ENCODE measurements around the gene PREP.
"Not testable (repeated sequence)": the region's sequence is repeated elsewhere in the genome, so short reads cannot be mapped to it uniquely, and the experiment has no call there.

The PREP gene

DNA sequence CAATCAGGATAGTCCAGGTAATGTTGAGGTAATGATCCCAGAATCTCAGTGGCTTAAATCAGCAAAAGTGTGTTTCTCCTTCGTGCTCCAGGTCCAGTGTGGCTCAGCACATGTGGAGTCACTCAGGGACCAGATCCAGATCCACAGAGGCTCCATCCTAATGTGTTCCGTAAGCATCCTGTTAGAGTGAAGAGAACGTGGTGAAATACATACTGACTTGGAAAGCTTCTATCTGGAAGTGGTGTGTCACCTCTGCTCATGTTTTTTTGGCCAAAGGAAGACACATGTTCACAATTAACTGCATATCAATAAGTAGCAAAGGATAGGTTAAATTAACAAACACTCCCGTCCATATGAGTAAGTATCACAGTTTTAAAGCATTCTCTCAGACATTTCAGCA is 26.8 kb upstream of the PREP start:
- no peak overlapping the region for H3K27ac ChIP-seq (ENCODE audit: low read depth, low read length)
- H3K9ac ChIP-seq (ENCODE audit: low read length), result no peak overlapping the region
- H3K9me3 ChIP-seq (ENCODE audit: control insufficient read depth, insufficient read depth, low read depth, low read length), result no peaks in the 10 kb centered on the region
- peaks cover 5% of the 10 kb centered on the region for H3K4me1 ChIP-seq (ENCODE audit: control insufficient read depth, insufficient read depth, low read length)
- no peaks in the 10 kb centered on the region for H3K27me3 ChIP-seq (ENCODE audit: control insufficient read depth, insufficient read depth, low read length)
- H3K36me3 ChIP-seq (ENCODE audit: control insufficient read depth, insufficient read depth, low read length), result no peaks in the 10 kb centered on the region
- H3K4me3 ChIP-seq (ENCODE audit: low read depth, low read length), result no peak overlapping the region

DNA sequence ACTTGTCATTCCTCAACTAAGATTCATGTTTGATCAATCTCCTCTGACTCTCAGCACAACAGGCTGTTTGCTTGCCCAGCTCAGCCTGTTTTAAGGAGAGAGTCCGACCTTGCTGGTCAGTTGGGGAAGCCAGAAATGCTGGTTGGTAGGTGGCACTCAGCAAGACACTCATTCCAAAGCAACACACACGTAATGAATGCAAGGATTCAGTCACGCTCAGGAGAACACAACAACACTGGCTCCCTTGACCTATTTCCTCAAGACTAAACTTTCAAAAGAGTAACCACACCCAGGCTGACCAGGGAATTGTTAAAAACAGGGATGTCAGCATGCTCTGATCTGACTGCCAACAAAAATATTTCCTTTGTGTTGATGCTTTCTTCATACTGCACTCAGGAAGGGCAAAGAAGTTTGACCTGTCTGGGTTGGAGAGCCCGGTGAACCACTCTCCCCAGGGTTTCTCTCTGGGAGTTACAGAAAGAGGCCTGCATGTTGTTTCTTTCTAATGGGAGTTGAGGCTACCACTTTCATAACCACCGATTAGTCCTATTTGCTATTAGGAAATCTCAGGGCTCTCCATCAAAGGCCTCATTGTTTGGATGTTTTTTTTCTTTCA is 25.6 kb upstream of the PREP start:
- H3K27ac ChIP-seq (ENCODE audit: low read depth, low read length), result no peak overlapping the region
- no peak overlapping the region for H3K4me3 ChIP-seq (ENCODE audit: low read depth, low read length)
- peaks cover 5% of the 10 kb centered on the region for H3K4me1 ChIP-seq (ENCODE audit: control insufficient read depth, insufficient read depth, low read length)
- H3K36me3 ChIP-seq (ENCODE audit: control insufficient read depth, insufficient read depth, low read length), result no peaks in the 10 kb centered on the region
- H3K9ac ChIP-seq (ENCODE audit: low read length), result no peak overlapping the region
- no peaks in the 10 kb centered on the region for H3K9me3 ChIP-seq (ENCODE audit: control insufficient read depth, insufficient read depth, low read depth, low read length)
- H3K27me3 ChIP-seq (ENCODE audit: control insufficient read depth, insufficient read depth, low read length), result no peaks in the 10 kb centered on the region

DNA sequence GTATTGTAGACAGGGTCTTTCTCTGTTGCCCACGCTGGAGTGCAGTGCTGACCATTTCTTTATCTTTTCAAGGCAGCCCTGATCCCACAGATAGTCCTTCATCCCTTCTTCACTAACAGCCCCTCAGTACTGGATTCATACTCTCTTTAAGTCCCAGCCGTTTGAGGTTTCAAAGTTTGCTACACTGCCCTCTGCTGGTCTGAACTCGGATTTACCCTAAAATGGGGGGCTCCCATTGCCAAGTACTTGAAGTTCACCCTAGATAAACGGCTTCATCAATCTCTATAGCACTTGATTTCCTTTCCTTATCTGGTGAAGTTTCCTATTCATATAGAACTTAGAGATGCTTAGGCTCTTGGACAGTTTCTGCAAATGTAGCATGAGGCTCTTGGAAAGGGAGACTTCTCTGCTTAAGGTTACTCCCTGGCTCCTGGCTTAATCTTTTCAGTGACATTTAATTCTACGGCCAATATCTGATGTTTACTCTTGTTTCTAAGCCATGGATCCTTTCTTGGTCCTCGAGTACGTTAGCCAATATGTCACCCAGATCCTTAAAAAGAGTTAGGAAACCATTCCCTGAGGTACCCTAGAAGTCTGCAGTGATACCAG is 21.4 kb upstream of the PREP start:
- Histone ChIP-seq H3K4me1 (ENCODE audit: control insufficient read depth, insufficient read depth, low read length) (no peaks in the 10 kb centered on the region), H3K27me3 (ENCODE audit: control insufficient read depth, insufficient read depth, low read length) (no peaks in the 10 kb centered on the region), H3K9me3 (ENCODE audit: control insufficient read depth, insufficient read depth, low read depth, low read length) (no peaks in the 10 kb centered on the region), H3K9ac (ENCODE audit: low read length) (no peak overlapping the region), H3K36me3 (ENCODE audit: control insufficient read depth, insufficient read depth, low read length) (no peaks in the 10 kb centered on the region), H3K27ac (ENCODE audit: low read depth, low read length) (no peak overlapping the region), H3K4me3 (ENCODE audit: low read depth, low read length) (no peak overlapping the region)

DNA sequence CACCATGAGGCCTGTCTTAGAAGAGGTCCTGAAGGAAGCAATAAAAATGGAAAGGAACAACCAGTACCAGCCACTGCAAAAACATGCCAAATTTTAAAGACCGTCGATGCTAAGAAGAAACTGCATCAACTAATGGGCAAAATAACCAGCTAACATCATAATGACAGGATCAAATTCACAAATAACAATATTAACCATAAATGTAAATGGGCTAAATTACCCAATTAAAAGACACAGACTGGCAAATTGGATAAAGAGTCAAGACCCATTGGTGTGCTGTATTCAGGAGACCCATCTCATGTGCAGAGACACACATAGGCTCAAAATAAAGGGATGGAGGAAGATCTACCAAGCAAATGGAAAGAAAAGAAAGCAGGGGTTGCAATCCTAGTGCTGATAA is 14.1 kb upstream of the PREP start:
- not testable (repeated sequence) for H3K4me3 ChIP-seq (ENCODE audit: low read depth, low read length); H3K27me3 ChIP-seq (ENCODE audit: control insufficient read depth, insufficient read depth, low read length); H3K27ac ChIP-seq (ENCODE audit: low read depth, low read length); H3K4me1 ChIP-seq (ENCODE audit: control insufficient read depth, insufficient read depth, low read length); H3K36me3 ChIP-seq (ENCODE audit: control insufficient read depth, insufficient read depth, low read length); H3K9ac ChIP-seq (ENCODE audit: low read length)
- peaks cover 26% of the 10 kb centered on the region for H3K9me3 ChIP-seq (ENCODE audit: control insufficient read depth, insufficient read depth, low read depth, low read length)

DNA sequence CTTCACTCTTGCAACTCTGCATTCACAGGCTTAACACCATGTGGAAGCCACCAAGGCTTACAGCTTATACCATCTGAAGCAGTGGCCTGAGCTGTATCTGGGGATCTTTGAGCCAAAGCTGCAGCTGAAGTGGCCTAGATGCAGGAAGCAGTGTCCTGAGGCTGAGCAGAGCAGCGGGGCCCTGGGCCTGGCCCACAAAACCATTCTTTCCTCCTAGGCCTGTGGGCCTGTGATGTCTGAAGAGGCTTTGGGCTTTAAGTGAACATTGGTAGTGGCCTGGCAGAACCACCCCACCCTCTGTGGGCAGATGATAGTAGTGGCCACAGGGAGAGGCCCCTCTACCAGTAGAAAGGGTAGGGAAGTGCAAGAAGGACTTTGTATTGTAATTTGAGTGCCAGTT is 6.9 kb upstream of the PREP start:
- H3K4me3 ChIP-seq (ENCODE audit: low read depth, low read length), result no peak overlapping the region
- no peaks in the 10 kb centered on the region for H3K4me1 ChIP-seq (ENCODE audit: control insufficient read depth, insufficient read depth, low read length)
- H3K9me3 ChIP-seq (ENCODE audit: control insufficient read depth, insufficient read depth, low read depth, low read length), result peaks cover 38% of the 10 kb centered on the region
- H3K27me3 ChIP-seq (ENCODE audit: control insufficient read depth, insufficient read depth, low read length), result no peaks in the 10 kb centered on the region
- no peak overlapping the region for H3K27ac ChIP-seq (ENCODE audit: low read depth, low read length)
- no peak overlapping the region for H3K9ac ChIP-seq (ENCODE audit: low read length)
- H3K36me3 ChIP-seq (ENCODE audit: control insufficient read depth, insufficient read depth, low read length), result no peaks in the 10 kb centered on the region

DNA sequence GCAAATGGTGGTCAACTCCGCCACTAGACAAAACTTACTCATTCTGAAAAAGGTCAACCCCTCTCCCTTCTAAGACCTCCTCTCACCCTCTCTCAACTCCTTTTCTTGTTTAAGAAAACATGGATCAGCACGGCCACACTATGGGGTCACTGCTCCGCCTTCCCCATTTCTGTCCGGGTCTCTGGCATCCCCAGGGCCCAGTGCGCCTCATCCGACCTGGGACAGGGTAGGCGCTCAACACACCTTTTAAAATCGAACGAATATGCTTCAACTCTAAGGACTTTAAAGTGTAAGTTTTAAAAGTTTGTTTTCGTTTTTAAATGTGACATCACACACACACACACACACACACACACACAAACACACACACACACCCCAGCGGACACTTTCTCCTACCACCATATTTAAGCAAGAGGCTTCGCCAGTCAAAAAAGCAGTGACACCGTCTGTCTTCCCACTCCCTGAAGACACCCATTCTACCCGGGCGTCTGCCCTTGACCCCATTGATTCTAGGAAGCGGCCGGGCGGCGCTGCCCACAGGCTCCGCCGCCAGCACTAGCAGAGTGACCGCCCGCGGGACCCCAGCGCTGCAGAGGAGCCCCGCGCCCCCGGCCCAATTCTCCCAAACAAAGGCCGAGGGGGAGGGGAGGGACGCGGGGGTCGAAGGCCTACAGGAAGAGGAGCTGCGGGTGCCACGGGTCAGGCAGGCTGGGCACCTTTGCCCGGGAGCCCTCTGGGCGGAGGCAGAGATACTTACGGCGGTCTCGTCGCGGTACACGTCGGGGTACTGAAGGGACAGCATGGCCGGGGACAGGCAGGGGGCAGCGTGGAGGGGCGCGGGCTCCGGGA is 568 bp downstream of the PREP start:
- no peaks in the 10 kb centered on the region for H3K27me3 ChIP-seq (ENCODE audit: control insufficient read depth, insufficient read depth, low read length)
- peak overlapping the region; percentile 89 for H3K4me3 ChIP-seq (ENCODE audit: low read depth, low read length)
- peak overlapping the region; percentile 77; the same call in 1 of the 2 replicates for H3K27ac ChIP-seq (ENCODE audit: low read depth, low read length)
- H3K36me3 ChIP-seq (ENCODE audit: control insufficient read depth, insufficient read depth, low read length), result no peaks in the 10 kb centered on the region
- no peaks in the 10 kb centered on the region for H3K9me3 ChIP-seq (ENCODE audit: control insufficient read depth, insufficient read depth, low read depth, low read length)
- peaks cover 36% of the 10 kb centered on the region for H3K4me1 ChIP-seq (ENCODE audit: control insufficient read depth, insufficient read depth, low read length)
- peak overlapping the region; percentile 91 for H3K9ac ChIP-seq (ENCODE audit: low read length)

DNA sequence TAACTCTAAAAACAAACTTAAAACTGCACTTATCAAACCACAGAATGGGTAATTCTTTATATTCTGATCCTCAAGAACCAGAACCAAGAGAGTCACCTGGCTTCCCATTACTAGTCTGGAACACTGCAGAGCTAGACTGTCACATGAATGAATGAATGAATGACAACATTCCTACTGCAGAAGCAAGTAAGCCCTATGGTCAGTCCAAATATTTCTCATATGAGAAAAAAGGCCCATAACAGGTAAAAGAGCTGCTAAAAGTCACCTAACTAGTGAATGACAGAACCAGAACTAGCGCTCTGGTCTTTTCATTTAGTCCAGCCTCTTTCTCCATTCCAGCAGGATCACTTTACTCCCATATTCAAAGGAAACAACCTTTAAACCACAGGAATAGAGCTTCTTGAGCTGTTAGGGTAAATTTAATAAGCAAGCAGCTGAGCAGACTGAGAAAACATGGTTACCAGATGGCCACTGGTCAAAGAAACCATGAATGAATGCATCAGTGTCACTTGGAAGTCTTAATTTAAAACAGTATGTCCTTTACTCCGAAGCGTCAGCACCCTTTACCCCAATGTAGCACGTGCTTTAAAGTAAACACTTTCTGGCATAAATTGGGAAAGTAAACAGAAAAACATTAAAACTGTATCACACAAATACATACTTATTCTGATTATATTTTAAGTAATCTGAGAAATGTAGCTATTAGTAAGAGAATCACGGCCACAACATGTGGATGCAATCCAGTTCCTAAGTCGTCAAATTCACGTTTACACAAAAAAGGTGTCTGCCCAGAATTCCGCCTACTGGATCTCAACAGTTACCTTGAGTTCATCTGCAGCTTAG is 1.4 kb downstream of the PREP start:
- Histone ChIP-seq H3K4me1 (ENCODE audit: control insufficient read depth, insufficient read depth, low read length) (peaks cover 36% of the 10 kb centered on the region), H3K4me3 (ENCODE audit: low read depth, low read length) (peak overlapping the region; percentile 89), H3K27me3 (ENCODE audit: control insufficient read depth, insufficient read depth, low read length) (no peaks in the 10 kb centered on the region), H3K9me3 (ENCODE audit: control insufficient read depth, insufficient read depth, low read depth, low read length) (no peaks in the 10 kb centered on the region), H3K9ac (ENCODE audit: low read length) (peak overlapping the region; percentile 91), H3K36me3 (ENCODE audit: control insufficient read depth, insufficient read depth, low read length) (peaks cover 3% of the 10 kb centered on the region; the same call in 1 of the 2 replicates), H3K27ac (ENCODE audit: low read depth, low read length) (no peak overlapping the region)

DNA sequence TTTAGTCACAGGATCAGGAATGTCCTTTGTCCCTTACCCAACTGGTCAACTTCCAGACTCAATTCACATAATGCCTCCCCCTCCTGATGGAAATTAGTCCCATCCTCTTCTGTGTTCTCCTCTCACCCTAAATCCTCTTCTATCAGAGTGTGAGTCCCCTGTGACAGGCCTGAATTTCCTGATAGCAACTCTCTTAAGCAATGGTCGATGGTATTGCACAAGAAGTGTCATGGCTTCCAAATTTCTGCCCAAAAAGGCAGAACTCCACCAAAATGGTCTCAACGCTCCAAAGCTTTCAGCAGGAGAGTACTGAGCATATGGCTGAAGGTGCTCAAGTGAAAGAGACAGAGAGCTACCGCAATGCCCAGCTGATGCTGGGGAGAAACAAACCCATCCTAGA is 2.4 kb downstream of the PREP start:
- Histone ChIP-seq H3K4me3 (ENCODE audit: low read depth, low read length) (peak overlapping the region; percentile 16; the same call in 1 of the 2 replicates), H3K9me3 (ENCODE audit: control insufficient read depth, insufficient read depth, low read depth, low read length) (no peaks in the 10 kb centered on the region), H3K36me3 (ENCODE audit: control insufficient read depth, insufficient read depth, low read length) (peaks cover 12% of the 10 kb centered on the region), H3K27ac (ENCODE audit: low read depth, low read length) (no peak overlapping the region), H3K4me1 (ENCODE audit: control insufficient read depth, insufficient read depth, low read length) (peaks cover 36% of the 10 kb centered on the region), H3K27me3 (ENCODE audit: control insufficient read depth, insufficient read depth, low read length) (no peaks in the 10 kb centered on the region), H3K9ac (ENCODE audit: low read length) (no peak overlapping the region)

DNA sequence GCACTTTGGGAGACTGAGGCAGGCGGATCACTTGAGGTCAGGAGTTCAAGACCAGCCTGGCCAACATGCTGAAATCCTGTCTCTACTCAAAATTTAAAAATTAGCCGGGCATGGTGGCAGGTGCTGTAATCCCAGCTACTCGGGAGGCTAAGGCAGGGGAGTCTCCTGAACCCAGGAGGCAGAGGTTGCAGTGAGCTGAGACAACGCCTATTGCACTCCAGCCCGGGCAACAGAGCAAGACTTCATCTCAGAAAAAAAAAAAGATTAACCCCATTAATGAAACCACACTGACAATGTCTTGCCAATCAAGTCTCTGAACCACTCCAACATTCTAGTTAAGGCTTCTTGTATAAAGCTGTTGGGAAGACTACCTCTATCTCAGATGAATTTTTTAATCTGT is 4.0 kb downstream of the PREP start:
- Histone ChIP-seq H3K4me3 (ENCODE audit: low read depth, low read length) (no peak overlapping the region), H3K27ac (ENCODE audit: low read depth, low read length) (no peak overlapping the region)

DNA sequence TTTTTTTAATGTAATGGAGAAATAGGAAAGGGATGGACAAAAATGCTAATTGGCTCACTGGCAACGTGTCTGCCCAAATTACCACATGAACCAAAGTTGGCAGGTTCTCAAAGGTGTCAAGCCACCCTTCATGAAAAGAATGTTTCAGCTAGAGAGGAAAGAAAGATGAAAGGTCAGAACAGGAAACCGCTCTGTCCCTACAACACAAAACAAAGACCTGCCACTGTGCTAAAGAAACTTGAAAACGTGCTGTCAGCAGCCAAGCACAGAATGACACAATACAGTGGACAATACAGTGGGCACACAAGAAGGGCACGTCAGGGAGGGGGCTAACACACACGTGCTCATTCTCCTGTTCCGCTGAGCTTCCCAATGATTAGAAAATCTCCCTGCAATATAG is 4.9 kb downstream of the PREP start:
- H3K9me3 ChIP-seq (ENCODE audit: control insufficient read depth, insufficient read depth, low read depth, low read length), result no peaks in the 10 kb centered on the region
- no peak overlapping the region for H3K4me3 ChIP-seq (ENCODE audit: low read depth, low read length)
- H3K36me3 ChIP-seq (ENCODE audit: control insufficient read depth, insufficient read depth, low read length), result peaks cover 21% of the 10 kb centered on the region
- H3K9ac ChIP-seq (ENCODE audit: low read length), result no peak overlapping the region
- no peaks in the 10 kb centered on the region for H3K27me3 ChIP-seq (ENCODE audit: control insufficient read depth, insufficient read depth, low read length)
- peaks cover 36% of the 10 kb centered on the region for H3K4me1 ChIP-seq (ENCODE audit: control insufficient read depth, insufficient read depth, low read length)
- no peak overlapping the region; the same call in 1 of the 2 replicates for H3K27ac ChIP-seq (ENCODE audit: low read depth, low read length)

More for the DNA sequence above, 4.0 kb downstream of the PREP start:
- Histone ChIP-seq H3K4me1 (ENCODE audit: control insufficient read depth, insufficient read depth, low read length) (peaks cover 36% of the 10 kb centered on the region), H3K9me3 (ENCODE audit: control insufficient read depth, insufficient read depth, low read depth, low read length) (no peaks in the 10 kb centered on the region), H3K27me3 (ENCODE audit: control insufficient read depth, insufficient read depth, low read length) (no peaks in the 10 kb centered on the region), H3K36me3 (ENCODE audit: control insufficient read depth, insufficient read depth, low read length) (peaks cover 21% of the 10 kb centered on the region), H3K9ac (ENCODE audit: low read length) (no peak overlapping the region)
